Stomach (tissue), 4 donors: Measurements from ENCODE around the gene GPRC5C.

Experiments used
- POLR2AphosphoS5 ChIP-seq, 3 donors: sonication (generic); formaldehyde crosslinking; IDR thresholded peaks; one replicate each; pipeline ENCODE4 v1.6.1; 2016; ENCODE audit warnings: antibody characterized with exemption in 3 of 3
- TF ChIP-seq, protein P1 (sequence below), 7 experiments: fragments of 450-650 bp in 4 of 7; fragments of 200-600 bp in 3 of 7; sonication (generic) in 3 of 7; IDR thresholded peaks; one replicate each; pipeline ENCODE4 v1.5.1; 2016 to 2019; ENCODE audit warnings: antibody characterized with exemption in 7 of 7, control low read depth in 2 of 7, mild to moderate bottlenecking in 1 of 7

DNA sequence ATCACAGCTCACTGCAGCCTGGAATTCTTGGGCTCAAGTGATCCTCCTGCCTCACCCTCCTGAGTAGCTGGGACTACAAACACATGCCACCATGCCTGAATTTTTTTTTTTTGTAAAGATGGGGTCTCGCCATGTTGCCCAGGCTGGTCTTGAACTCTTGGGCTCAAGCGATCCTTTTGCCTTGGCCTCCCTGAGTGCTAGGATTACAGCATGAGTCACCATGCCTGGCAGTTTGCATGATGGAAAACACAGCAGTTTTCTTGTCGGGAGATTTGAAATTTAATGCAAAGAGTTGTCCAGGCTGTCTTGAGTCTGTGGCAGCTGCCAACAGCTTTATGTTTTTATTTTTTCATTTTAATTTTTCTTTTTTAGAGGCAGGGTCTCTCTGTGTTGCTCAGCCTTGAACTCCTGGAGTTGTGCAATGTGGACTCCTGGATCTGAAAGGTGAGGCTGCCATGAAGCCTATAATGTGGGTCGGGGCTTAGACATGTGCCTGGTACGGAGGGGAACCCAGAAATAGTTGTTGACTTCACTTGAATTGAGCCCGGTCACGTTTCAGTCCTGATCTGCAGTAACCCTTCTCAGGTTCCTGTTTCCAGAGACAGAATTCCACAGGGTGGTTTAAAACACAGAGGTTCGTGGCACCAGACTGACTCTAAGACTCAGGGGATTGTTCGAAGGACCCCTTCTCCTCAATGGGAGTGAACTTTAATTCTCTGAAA, 53.3 kb downstream of the GPRC5C start:
- TF ChIP-seq, protein P1, sequence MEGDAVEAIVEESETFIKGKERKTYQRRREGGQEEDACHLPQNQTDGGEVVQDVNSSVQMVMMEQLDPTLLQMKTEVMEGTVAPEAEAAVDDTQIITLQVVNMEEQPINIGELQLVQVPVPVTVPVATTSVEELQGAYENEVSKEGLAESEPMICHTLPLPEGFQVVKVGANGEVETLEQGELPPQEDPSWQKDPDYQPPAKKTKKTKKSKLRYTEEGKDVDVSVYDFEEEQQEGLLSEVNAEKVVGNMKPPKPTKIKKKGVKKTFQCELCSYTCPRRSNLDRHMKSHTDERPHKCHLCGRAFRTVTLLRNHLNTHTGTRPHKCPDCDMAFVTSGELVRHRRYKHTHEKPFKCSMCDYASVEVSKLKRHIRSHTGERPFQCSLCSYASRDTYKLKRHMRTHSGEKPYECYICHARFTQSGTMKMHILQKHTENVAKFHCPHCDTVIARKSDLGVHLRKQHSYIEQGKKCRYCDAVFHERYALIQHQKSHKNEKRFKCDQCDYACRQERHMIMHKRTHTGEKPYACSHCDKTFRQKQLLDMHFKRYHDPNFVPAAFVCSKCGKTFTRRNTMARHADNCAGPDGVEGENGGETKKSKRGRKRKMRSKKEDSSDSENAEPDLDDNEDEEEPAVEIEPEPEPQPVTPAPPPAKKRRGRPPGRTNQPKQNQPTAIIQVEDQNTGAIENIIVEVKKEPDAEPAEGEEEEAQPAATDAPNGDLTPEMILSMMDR (IDR thresholded peaks at IDR 0.05), result no peak
- no peak for TF ChIP-seq POLR2AphosphoS5 (IDR thresholded peaks at IDR 0.05)
